Neural crest cell (in vitro differentiated cells): ENCODE data around the gene DLG1. TPM values are rescaled to one million over a fixed set of nuclear protein-coding genes. Genes with fewer than 3 reads are reported as not detected.

Experiments used
- DNase-seq: peaks from one replicate; pipeline ENCODE4 v3.0.0; 2021; ENCODE audit warnings: low read depth, mixed read lengths, low spot score
- H3K27ac Mint-ChIP-seq: one replicate; pipeline ENCODE4 v1.8.0; 2021; ENCODE audit warnings: mild to moderate bottlenecking, mixed read lengths; ENCODE audit not compliant: unreplicated experiment
- H3K27me3 Mint-ChIP-seq: 2 replicates; pipeline ENCODE4 v1.8.0; 2021; ENCODE audit warnings: low read depth, mild to moderate bottlenecking, mixed read lengths
- H3K36me3 Mint-ChIP-seq: 2 replicates; pipeline ENCODE4 v1.8.0; 2021; ENCODE audit warnings: low read depth, mild to moderate bottlenecking, mixed read lengths
- H3K4me1 Mint-ChIP-seq: 2 replicates; pipeline ENCODE4 v1.8.0; 2021; ENCODE audit warnings: mixed read lengths
- H3K4me3 Mint-ChIP-seq: one replicate; pipeline ENCODE4 v1.8.0; 2021; ENCODE audit warnings: mild to moderate bottlenecking, mixed read lengths
- H3K9me3 Mint-ChIP-seq: 2 replicates; pipeline ENCODE4 v1.8.0; 2021; ENCODE audit warnings: mixed read lengths
- total RNA-seq: library from RNA; stranded (reverse); gene quantifications from 2 replicates; pipeline ENCODE4 v1.2.1, GENCODE V29; 2021
- TF ChIP-seq, protein P1 (sequence below): fragments of 200-600 bp; sonication (generic); conservative IDR thresholded peaks from 2 replicates; pipeline ENCODE4 v1.5.0; 2021; ENCODE audit warnings: antibody characterized with exemption, mild to moderate bottlenecking

DLG1 gene
- total RNA-seq, 1 donor from 2014 or later = 95.5 TPM

DNA sequence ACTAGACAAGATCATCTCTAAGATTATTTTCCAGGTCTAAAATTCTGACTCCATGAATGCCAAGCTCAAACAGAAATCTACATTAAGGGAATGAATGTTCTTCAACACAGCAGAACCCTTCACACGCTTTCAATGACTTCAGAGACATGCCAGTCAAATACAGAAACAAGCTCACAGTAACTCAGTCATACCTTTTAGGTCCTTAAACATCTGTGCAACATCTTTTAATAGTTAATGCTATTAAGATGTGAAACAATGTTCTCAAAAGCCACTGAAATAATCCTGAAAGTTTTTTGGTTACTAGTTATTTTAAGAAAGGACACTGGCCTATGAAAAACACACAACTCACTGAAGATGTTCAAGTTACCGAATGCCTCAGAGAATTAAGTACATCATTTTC, 2.5 kb downstream of the DLG1 start:
- Mint-ChIP-seq H3K36me3 (peaks cover 9% of the 10 kb centered on the region), H3K27me3 (peaks cover 11% of the 10 kb centered on the region), H3K4me3 (peak overlapping the region; percentile 94), H3K27ac (no peak overlapping the region), H3K4me1 (peaks cover 47% of the 10 kb centered on the region), H3K9me3 (no peaks in the 10 kb centered on the region)
- TF ChIP-seq, protein P1, sequence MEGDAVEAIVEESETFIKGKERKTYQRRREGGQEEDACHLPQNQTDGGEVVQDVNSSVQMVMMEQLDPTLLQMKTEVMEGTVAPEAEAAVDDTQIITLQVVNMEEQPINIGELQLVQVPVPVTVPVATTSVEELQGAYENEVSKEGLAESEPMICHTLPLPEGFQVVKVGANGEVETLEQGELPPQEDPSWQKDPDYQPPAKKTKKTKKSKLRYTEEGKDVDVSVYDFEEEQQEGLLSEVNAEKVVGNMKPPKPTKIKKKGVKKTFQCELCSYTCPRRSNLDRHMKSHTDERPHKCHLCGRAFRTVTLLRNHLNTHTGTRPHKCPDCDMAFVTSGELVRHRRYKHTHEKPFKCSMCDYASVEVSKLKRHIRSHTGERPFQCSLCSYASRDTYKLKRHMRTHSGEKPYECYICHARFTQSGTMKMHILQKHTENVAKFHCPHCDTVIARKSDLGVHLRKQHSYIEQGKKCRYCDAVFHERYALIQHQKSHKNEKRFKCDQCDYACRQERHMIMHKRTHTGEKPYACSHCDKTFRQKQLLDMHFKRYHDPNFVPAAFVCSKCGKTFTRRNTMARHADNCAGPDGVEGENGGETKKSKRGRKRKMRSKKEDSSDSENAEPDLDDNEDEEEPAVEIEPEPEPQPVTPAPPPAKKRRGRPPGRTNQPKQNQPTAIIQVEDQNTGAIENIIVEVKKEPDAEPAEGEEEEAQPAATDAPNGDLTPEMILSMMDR = no peak
- DNase-seq = no peak

DNA sequence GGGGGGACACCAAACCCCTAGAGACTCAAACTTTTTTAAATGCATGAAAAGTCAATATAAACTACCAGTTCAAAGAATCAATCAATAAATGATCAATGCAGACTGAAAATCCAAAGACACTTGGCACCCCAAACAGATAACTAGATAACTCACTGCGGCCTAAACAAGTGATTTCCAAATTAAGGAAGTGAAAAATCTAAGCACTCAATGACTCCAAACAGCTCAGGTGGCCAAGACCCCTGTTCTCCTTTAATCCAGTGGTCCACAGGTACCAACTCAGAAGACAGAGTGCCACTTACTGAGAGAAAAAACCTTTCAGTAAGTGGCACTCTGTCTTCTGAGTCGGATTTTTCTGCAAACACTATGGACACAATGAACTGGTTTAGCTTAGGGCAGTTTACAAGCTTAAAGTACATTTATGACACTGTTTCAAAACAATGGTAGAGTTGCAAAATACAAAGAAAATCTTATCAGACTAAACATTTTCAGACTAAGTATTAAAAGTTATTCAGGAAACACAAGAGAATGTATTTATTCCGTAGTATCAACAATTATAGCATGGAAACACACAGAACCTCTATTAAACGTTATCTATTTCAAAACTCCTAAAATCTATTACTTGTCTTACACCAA, 4.7 kb downstream of the DLG1 start:
- Mint-ChIP-seq H3K4me3 (peak overlapping the region; percentile 78), H3K9me3 (no peaks in the 10 kb centered on the region), H3K27me3 (no peaks in the 10 kb centered on the region), H3K4me1 (peaks cover 32% of the 10 kb centered on the region), H3K36me3 (peaks cover 12% of the 10 kb centered on the region), H3K27ac (no peak overlapping the region)
- TF ChIP-seq, protein P1 = no peak
- no peak for DNase-seq

DNA sequence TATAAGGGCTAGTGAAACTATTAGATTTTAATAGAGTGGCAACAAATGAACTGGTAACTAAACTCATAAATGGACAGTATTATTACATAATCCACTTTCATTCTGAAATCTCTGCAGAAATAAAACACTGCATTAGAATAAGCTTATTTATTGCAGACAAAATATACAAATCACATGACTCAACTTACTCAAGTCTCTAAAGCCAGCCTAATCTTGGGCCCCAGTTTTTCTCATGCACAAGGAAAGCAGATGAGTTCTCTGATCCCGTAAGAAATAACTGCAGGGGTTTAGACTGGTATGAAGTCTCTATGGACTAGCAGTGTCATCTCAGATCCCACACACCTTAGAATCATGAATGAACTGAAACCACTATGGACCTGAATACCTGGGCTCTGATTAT, 5.8 kb downstream of the DLG1 start:
- DNase-seq = no peak
- TF ChIP-seq, protein P1 = no peak
- H3K27me3 Mint-ChIP-seq = no peaks in the 10 kb centered on the region
- H3K4me3 Mint-ChIP-seq = no peak overlapping the region
- peaks cover 13% of the 10 kb centered on the region for H3K36me3 Mint-ChIP-seq
- no peak overlapping the region for H3K27ac Mint-ChIP-seq
- no peaks in the 10 kb centered on the region for H3K9me3 Mint-ChIP-seq
- peaks cover 29% of the 10 kb centered on the region for H3K4me1 Mint-ChIP-seq

DNA sequence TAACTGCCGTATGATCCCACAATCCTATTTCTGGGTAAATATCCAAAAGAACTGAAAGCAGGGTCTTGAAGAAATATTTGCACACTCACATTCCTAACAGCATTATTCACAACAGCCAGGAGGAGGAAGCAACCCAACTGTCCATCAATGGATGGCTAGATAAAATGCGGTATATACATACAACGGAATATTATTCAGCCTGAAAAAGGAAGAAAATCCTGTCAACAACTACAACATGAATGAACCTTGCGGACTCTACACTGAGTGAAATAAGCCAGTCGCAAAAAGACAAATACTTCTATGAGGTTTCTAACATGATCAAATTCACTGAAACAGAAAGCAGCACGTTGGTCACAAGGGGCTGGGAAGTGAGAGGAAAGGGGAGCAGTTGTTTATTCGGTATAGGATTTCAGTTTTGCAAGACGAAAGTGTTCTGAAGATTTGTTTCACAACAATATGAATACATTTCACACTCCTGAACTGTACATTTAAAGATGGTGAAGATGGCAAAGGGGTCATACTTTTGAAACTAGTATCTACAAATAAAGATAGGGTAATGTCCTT, 6.2 kb downstream of the DLG1 start:
- TF ChIP-seq, protein P1 = no peak
- H3K9me3 Mint-ChIP-seq = no peaks in the 10 kb centered on the region

DNA sequence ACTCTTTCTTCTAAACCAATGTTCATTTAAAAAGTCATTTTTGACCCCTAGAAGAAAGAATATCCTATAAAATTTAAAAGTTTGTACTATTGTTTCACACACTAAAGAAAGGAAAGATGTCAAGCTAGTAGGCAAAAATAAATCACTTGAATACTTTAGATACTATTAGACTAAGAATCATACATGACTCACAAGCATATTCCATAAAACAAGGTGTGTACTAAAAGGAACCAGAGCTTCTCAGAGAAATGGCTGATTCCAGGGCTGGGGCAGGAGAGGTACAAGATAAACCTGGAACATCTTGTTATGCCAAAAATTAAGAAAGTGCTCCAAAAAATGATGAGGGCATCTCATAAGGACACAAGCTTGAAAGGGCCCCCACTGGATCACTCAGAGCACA, 8.7 kb downstream of the DLG1 start:
- H3K4me3 Mint-ChIP-seq = no peak overlapping the region
- H3K4me1 Mint-ChIP-seq = peaks cover 12% of the 10 kb centered on the region
- no peaks in the 10 kb centered on the region for H3K27me3 Mint-ChIP-seq
- H3K27ac Mint-ChIP-seq = no peak overlapping the region
- no peak for DNase-seq
- peaks cover 32% of the 10 kb centered on the region for H3K36me3 Mint-ChIP-seq
- TF ChIP-seq, protein P1 = no peak
- peaks cover 4% of the 10 kb centered on the region for H3K9me3 Mint-ChIP-seq

More for the DNA sequence above, 6.2 kb downstream of the DLG1 start:
- peaks cover 15% of the 10 kb centered on the region for H3K36me3 Mint-ChIP-seq
- H3K27me3 Mint-ChIP-seq = no peaks in the 10 kb centered on the region
- no peak for DNase-seq
- peaks cover 27% of the 10 kb centered on the region for H3K4me1 Mint-ChIP-seq
- H3K27ac Mint-ChIP-seq = no peak overlapping the region
- no peak overlapping the region for H3K4me3 Mint-ChIP-seq
